Inferior parietal cortex (tissue), 1 donor: ENCODE data around the gene TAPT1.
"Not testable (repeated sequence)": the region's sequence is repeated elsewhere in the genome, so short reads cannot be mapped to it uniquely, and the experiment has no call there.

Experiments
- DNase-seq: peaks from one replicate; pipeline ENCODE4 v3.0.0-alpha.2; 2016; ENCODE audit errors: extremely low spot score

Gene TAPT1

GRCh38 chr4:16225863-16226815, at the start of gene TAPT1:
TSS of gene TAPT1 (minus strand) at chr4:16226471. CDS start at chr4:16226457, 14 bp downstream.
- DNase-seq: no peak

- no peak for DNase-seq
Observed at GRCh38 chr4:16271411-16271810, 45.1 kb upstream of the TAPT1 start.

GRCh38 chr4:16270454-16271328, 44.4 kb upstream of the TAPT1 start:
- DNase-seq: no peak

GRCh38 chr4:16269742-16270453, 43.6 kb upstream of the TAPT1 start:
- DNase-seq: not testable (repeated sequence)

GRCh38 chr4:16269240-16269639, 43.0 kb upstream of the TAPT1 start:
- no peak for DNase-seq

- DNase-seq: no peak
Observed at GRCh38 chr4:16268290-16268689, 42.0 kb upstream of the TAPT1 start.

GRCh38 chr4:16267639-16268038, 41.4 kb upstream of the TAPT1 start:
- DNase-seq: no peak

GRCh38 chr4:16265820-16266219, 39.5 kb upstream of the TAPT1 start:
- no peak for DNase-seq

GRCh38 chr4:16264798-16265197, 38.5 kb upstream of the TAPT1 start:
- peak; percentile 82 for DNase-seq

GRCh38 chr4:16263056-16263455, 36.8 kb upstream of the TAPT1 start:
- DNase-seq: no peak

GRCh38 chr4:16262188-16262587, 35.9 kb upstream of the TAPT1 start:
- DNase-seq: no peak

GRCh38 chr4:16261313-16261878, 35.1 kb upstream of the TAPT1 start:
- no peak for DNase-seq

- no peak for DNase-seq
Observed at GRCh38 chr4:16259889-16260246, 33.6 kb upstream of the TAPT1 start.

GRCh38 chr4:16259241-16259888, 33.1 kb upstream of the TAPT1 start:
- DNase-seq: no peak

- DNase-seq: no peak
Observed at GRCh38 chr4:16257611-16258010, 31.3 kb upstream of the TAPT1 start.

GRCh38 chr4:16256343-16256742, 30.1 kb upstream of the TAPT1 start:
- no peak for DNase-seq

- DNase-seq: no peak
Observed at GRCh38 chr4:16255730-16256129, 29.5 kb upstream of the TAPT1 start.

GRCh38 chr4:16253127-16253960, 27.1 kb upstream of the TAPT1 start:
- no peak for DNase-seq

GRCh38 chr4:16250661-16251365, 24.5 kb upstream of the TAPT1 start:
- DNase-seq: no peak

- DNase-seq: no peak
Observed at GRCh38 chr4:16248605-16249004, 22.3 kb upstream of the TAPT1 start.
